Putamen (tissue), 1 donor: Measurements from ENCODE around the gene BIK.
"Not testable (repeated sequence)": the region's sequence is repeated elsewhere in the genome, so short reads cannot be mapped to it uniquely, and the experiment has no call there.

Source experiments
- DNase-seq: peaks from one replicate; pipeline ENCODE4 v3.0.0-alpha.2; 2016; ENCODE audit warnings: low spot score

Gene BIK

GRCh38 chr22:43104950-43105349 is 5.6 kb upstream of the BIK start:
- DNase-seq, result not testable (repeated sequence)

GRCh38 chr22:43106302-43106701 is 4.2 kb upstream of the BIK start:
- DNase-seq, result no peak

GRCh38 chr22:43109511-43109910 is 1.0 kb upstream of the BIK start:
- DNase-seq, result no peak

GRCh38 chr22:43109921-43110443 is 568 bp upstream of the BIK start:
- DNase-seq, result no peak

GRCh38 chr22:43110927-43111623 is 525 bp downstream of the BIK start:
- DNase-seq, result no peak

- DNase-seq, result no peak
These were observed 3.1 kb downstream of the BIK start for GRCh38 chr22:43113526-43114251.

- DNase-seq, result no peak
These were observed 4.4 kb downstream of the BIK start for GRCh38 chr22:43114958-43115357.

GRCh38 chr22:43116932-43117331 is 6.4 kb downstream of the BIK start:
- no peak for DNase-seq

- DNase-seq, result no peak
These were observed 7.7 kb downstream of the BIK start for GRCh38 chr22:43118024-43118849.

GRCh38 chr22:43118953-43119458 is 8.5 kb downstream of the BIK start:
- DNase-seq, result no peak

GRCh38 chr22:43126501-43127165 is 16.1 kb downstream of the BIK start:
- no peak for DNase-seq

GRCh38 chr22:43127166-43127908 is 16.8 kb downstream of the BIK start:
- no peak for DNase-seq

- DNase-seq, result no peak
These were observed 17.6 kb downstream of the BIK start for GRCh38 chr22:43128116-43128515.

GRCh38 chr22:43128928-43129424 is 18.4 kb downstream of the BIK start:
- DNase-seq, result no peak

GRCh38 chr22:43129426-43130425 is 19.2 kb downstream of the BIK start:
- DNase-seq, result no peak

GRCh38 chr22:43131773-43132501 is 21.4 kb downstream of the BIK start:
- DNase-seq, result no peak

GRCh38 chr22:43133401-43133800 is 22.9 kb downstream of the BIK start:
- DNase-seq, result no peak

GRCh38 chr22:43134553-43134952 is 24.0 kb downstream of the BIK start:
- no peak for DNase-seq

- DNase-seq, result no peak
These were observed 25.0 kb downstream of the BIK start for GRCh38 chr22:43135565-43135964.
